ENCODE results near the gene BCL2L11. TPM values are rescaled to one million over a fixed set of nuclear protein-coding genes. Genes with fewer than 3 reads are reported as not detected.

The BCL2L11 gene
- polyA plus RNA-seq, 1 donor, result 10.0 TPM

DNA sequence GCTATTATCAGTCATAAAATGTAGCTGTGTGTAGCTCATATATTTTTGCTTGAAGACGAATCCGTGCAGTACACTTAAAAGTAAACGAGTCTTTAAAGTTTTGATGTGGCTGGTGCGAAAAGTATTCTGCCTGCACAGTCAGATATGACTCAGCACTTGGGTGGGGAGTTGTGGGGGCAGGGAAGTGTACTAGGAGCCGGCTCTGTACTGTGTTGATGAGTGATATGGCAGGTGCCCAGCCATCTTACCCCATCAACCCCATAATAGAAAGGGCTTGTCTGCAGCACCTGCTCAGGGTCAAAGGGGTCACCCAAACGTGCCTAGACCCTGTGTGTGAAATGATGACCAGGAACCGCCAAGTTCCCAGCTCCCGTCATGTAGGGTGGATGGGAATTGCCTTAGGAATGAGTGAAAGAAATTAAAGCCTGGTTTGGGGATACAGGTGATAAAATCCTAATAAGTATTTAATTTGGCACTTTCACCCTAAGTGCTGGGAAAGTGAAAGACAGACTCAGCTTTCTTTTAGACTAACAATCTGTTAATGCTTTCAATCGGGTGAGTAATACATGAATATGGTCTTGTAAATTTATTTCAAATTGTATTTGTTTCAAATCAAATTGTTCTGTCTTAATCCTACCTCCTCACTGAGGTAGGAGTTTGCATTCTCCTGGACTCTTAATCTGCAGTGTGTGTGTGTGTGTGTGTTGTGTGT, 48.0 kb downstream of the BCL2L11 start:
- DNase-seq (ENCODE audit: low read depth), result no peak

DNA sequence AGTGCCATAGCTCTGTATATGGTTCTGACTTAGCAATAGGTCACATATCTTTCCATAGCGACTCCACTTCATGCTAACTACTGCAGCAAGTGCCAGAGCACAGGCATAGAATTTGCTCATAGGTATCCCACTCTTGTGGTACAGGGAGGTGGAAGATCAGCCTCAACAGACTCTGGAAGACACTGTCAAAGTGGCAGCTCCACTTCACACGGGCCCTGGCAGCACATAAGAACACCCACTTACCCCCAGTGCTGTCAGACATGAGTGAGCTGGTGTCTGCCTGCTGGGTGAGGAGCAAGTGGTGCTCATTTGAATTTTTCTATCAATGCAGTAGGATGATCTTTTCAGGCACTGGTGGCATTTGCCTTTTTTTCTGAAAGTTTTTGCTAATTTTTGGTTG, 48.6 kb downstream of the BCL2L11 start:
- no peak for DNase-seq (ENCODE audit: low read depth)

DNA sequence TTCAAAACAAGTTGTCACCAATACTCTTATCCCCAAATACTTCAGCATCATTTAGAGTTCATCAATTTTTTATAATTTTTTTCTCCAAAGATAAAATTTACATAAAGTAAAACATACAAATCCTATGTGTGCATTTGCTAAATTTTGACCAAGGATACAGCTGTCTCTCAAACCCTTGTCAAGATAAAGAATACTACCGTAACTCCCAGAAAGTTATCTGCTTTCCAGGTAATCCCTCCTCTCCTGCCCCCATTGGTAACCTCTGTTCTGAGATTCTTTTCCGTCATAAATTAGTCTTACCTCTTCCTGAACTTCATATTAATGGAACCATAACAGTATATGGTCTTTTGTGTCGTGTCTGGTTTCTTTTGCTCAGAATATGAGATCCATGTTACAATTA, 49.2 kb downstream of the BCL2L11 start:
- no peak for DNase-seq (ENCODE audit: low read depth)

DNA sequence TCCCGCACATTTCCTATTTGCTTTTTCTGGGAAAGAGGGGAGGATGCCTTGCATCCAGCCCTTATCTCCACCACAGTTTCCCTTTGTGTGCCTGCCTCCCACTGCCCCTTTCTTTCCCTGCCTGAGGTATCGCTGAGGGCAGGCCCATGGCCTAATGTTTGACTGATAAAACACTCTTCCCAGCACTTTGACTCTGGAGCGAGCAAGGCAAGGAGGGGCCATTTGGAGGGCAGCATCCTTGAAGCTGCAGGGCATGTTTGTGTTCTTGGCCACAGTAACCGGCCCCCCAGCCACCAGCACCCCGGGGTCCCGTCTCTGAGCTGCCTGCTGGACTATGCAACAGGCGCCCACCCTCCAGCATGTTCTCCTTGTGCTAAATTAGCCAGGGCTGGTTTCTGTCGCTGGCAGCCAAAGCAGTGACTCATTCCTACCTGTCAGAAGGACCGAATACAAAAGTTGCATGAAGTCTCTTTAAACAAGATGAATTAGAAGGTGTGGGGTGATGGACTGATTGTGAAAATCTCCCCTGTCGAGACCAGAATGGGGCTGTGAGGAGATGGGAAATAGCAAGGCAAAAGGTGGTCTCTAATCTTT, 50.7 kb downstream of the BCL2L11 start:
- no peak for DNase-seq (ENCODE audit: low read depth)

DNA sequence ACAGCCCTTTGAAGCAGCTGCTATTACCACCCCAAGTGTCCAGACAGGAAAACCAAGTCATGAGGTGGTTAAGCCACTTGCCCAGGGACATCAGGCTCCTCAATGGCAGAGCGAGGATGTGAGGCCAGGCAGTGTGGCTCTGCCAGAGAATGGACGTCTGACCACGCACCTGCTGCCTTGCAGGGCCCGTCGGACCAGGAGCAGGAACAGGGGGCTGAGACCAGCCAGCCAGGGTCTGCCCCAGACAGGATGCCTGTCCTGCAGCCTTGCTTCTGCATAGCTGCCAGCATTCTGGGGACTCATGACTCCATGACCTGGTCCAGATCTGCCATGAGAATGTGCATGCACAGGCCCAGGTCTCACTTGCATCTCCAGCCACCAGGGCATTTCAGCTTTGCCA, 52.0 kb downstream of the BCL2L11 start:
- no peak for DNase-seq (ENCODE audit: low read depth)

DNA sequence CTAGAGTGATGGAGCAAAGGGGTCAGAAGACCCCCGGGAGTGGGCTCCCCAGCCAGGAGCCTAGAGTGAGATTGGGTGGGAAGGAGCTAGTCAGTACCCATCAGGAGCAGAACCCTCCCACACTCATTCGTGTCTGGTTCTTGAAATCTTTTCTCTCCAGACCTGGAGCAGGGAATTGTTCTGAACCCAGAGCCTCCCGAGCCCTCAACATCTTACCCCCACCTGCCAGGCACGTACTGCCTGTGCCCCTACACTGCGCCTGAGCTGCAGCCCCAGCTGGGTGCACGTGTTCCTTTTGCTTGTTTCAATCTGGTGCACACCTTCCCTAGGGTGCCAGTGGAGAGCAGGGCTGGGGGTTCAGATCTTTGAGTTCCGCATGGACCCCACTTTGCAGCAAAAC, 52.6 kb downstream of the BCL2L11 start:
- no peak for DNase-seq (ENCODE audit: low read depth)

DNA sequence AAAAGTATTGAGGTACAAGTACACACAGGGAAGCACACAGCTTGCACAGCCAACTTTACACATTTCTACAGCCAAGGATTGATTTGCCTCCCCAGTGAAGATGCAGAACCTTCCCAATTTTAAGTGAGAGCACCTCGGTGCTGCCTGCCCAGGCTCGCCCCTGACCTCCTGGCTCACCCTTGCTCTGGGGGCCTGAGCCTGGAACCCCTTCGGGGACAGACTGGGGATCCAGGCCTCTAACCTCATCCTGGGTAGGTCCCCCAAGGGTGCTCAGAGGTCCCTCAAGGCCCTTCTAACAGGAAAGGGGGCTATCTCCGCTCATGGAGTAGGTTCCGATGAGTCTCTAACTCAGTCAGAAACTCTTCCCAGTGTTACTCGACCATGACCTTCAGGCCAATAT, 53.1 kb downstream of the BCL2L11 start:
- no peak for DNase-seq (ENCODE audit: low read depth)

DNA sequence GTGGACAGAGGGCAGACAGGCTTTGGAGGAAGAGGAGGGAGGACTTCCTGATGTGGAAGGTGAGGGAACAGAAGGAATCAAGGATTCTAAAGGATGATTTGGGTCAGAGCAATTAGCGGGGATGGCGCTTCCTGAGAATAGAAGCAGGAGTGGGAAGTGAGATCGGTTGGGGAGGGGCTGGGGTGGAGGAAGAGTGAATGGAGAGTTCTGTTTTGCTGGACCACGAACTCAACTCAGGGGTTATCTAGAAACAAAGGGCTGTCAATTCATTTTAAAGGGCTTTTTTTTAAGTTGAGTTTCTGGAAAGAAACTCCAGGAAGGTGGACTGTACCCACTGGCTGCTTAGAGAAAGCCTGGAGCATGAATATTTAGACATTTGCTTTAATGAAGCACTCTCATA, 54.9 kb downstream of the BCL2L11 start:
- no peak for DNase-seq (ENCODE audit: low read depth)

DNA sequence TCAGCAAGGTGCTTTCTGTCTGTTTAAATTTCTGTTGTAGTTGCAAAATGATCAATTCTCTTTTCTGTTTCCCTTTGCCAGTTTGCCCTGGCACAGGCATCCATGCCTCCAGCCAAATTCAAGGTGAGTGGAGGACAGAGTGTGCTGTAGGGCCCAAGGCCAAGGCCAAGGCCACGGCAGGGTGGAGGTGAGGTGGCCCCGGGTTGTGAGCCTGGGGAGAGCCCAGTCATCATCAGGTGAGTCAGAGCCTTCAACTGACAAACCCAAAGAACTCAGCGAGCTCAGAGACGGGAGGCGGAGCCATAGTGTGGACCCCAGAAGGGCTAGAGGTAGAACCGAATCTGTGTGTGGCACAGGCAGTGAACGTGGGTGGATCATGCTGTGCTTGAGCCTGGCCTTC, 55.7 kb downstream of the BCL2L11 start:
- no peak for DNase-seq (ENCODE audit: low read depth)

DNA sequence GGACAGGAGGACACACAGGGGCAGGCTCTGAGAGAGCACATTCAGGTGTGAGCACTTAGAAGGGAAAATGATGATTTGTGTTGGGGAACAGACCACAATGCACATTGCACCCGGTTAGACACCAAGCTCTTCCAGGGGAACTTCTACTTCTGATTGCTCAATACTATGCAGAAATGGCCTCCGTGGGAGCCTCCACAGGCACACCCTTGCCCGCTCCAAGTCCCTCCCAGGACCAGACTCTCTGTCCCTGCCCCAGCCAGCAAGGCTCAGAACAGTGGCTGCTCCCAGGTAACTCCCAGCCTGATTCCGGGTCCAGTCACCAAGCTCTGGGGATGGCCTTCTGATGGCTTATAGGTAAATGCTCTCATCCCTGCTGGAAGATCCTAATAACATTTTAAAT, 56.2 kb downstream of the BCL2L11 start:
- no peak for DNase-seq (ENCODE audit: low read depth)

DNA sequence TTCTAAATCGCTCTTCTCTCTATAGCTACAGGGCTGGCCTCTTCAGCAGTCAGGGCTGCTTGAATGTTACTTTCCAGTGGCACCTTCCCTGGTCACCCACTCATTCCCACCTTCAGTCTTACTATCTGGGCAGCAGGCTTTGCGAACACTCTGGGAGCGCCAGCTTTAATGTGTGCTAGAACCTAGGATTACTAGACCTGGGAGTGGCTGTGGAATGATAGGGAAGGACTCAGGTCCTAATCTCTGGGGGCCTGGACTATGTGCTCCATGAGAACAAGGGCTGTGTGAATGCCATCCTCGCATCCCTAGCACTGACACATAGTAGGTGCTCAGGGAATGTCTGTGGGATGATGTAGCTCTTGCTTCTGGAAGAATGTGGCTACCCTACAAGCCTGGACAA, 57.6 kb downstream of the BCL2L11 start:
- no peak for DNase-seq (ENCODE audit: low read depth)

DNA sequence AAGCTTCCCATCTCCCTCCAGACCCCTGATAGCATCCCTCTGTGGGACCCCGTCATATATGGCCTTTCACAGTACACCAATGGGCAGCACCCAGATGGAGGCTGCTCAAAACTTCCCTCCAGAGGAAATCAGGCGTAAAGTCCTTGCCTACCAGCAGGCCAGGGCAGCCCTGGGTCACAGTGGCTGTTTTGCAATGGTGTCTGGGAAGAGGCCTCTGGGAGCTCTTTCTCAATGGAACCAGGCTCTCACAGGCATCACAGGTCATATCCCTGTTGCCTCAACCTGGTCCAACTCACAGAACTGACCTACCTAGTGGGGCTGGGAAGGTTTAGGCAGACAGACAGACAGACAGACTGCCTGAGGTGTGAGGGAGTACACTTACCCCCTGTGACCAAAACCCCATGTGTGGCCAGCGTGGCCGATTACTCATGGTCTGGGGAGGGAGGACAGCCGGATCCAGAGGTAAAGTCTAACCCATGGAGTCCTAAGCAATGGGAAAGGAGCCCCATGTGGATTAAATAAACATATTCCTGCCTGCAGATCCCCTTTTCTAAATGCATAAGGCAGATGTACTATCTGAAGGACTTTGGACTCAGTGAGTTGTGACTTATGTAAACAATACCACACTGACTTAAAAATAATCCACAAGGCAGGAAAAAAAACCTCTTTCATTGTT, 58.2 kb downstream of the BCL2L11 start:
- no peak for DNase-seq (ENCODE audit: low read depth)

DNA sequence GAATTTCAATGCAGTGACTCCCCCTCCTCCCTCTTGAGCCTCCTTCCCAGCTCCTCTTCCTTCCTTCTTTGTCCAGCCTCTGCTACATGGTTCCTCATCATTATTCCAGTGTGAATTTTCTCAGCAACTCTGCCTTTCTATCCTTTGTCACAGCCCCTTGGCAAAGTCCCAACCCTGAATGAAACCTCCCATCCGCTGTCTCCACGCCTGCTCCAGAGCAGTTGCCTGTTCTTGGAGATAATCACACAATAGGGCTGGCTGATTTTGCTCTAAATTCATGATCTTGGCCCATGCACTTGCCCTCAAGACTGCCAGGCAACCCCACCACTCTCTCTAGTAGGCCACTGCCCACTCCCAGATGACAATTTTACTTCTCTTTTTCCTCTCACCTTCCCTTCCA, 61.4 kb downstream of the BCL2L11 start:
- no peak for DNase-seq (ENCODE audit: low read depth)

DNA sequence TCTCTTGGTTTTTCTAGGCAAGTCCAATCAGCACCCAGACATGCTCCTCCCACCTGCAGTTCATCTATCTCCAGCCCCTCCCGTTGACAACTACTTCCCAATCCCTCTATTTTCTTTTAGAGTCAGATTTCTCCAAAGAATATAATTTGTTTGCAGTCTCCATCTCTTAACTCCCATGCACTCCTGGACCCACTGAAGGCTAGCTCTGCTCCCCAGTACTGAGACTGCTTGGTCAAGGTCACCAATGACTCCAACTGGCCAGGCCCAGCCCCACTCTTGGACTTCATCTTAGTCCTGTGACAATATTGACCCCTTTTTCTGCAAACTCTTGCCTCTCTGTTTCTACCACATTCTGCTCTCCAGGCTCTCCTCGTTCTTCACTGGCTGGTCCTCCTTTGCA, 62.0 kb downstream of the BCL2L11 start:
- no peak for DNase-seq (ENCODE audit: low read depth)

DNA sequence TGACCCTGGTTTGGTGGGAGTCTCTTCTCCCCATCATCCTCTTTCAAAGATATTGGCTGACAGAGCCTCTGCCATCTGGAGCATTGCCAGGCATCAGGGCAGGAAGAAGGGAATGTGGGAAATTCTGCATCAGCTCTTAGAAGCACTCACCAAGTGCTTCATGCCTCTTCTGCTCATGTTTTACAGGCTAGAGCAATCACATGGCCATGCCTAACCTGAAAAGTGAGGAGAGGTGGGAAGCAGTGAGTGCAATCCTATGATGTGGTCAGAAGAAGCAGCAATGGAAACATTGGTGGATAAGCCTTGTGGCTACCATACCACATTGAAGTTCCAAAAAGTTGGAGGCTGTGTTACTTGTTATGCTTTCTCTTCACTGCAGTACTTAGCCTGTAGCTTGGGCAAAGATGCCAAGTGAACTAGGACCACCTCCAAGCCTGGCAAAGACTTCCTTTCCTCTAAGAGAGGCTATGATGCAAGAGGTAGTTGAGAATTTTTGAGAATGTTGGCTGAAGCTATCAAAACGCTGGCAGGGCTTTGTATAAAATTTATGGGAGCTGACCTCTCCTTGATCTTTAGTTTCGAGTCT, 64.1 kb downstream of the BCL2L11 start:
- no peak for DNase-seq (ENCODE audit: low read depth)

DNA sequence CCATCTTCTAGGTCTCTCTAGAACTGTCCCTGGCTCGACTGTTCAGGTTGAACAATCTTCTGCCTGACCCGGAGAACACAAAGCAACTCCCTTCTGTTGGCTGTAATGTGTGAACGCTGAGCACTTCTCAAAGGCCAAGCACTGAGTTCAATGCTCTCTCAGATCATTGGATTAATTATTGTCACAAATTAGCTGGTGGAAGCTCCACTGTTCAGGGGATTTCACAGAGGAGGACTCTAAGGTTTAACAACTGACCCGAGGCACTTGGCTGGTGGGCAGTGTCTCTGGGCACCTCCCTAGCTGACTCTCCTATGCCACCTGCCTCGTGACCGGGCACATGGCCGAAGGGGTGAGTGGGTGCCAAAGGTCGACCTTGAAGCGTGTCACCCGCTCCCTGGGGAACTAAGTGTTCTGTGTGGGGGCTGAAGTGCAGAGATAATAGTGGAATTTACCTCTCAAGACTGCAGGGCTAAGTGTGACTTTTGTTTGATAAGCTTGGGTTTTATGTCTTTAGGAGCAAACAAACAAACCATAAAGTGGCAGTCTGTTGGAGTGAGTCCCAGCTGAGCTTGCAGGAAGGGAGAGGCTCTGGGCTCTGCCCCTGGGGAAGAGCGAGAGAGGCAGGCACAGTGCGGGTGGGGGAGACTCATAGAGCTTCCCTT, 64.8 kb downstream of the BCL2L11 start:
- DNase-seq (ENCODE audit: low read depth), result no peak

DNA sequence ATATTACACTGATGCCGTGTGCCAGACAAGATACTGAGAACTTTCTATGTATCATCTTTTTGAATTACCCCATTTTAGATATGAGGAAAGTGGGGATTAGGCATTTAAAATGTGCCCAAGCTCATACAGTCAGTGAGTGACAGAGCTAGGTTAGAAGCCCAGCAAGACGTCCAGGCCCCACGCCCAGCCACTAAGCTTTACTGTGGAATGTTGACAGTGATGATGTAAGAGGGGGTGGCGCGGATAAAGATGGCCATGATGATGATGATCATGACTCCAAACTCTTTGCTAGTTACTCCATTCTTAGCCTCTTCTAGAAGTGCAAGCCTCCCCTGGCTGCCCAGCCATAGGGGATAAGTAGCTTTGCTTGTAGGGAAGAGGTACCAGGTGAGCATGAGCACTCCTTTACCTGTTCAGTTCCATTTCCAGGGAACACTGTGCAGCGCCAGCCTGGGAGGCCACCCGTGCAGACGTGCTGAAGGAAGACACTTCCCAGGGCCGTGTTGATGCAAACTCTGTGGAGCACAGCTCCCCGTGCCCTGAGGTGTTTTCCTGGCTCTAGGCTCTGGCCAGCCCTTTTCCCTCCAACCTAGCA, 65.5 kb downstream of the BCL2L11 start:
- DNase-seq (ENCODE audit: low read depth), result no peak

DNA sequence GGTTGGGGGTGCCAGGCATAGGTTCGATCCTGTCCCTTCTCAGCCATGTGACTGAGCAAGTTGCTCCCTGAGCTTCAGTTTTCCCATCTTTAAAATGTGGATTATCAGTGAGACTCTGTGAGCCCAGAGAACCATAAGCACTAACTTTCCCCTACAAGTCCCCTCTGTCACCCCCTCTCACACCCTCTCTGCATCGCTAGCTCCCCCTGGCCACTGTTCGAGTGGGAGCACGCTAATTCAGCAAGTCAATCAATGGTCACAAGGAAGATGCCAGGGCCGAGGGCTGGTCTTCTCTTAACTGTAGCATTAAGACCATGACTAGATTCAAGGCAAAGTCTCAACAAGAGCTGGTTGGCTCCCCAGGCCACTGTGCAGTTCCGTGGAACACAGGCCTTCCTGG, 66.2 kb downstream of the BCL2L11 start:
- no peak for DNase-seq (ENCODE audit: low read depth)

DNA sequence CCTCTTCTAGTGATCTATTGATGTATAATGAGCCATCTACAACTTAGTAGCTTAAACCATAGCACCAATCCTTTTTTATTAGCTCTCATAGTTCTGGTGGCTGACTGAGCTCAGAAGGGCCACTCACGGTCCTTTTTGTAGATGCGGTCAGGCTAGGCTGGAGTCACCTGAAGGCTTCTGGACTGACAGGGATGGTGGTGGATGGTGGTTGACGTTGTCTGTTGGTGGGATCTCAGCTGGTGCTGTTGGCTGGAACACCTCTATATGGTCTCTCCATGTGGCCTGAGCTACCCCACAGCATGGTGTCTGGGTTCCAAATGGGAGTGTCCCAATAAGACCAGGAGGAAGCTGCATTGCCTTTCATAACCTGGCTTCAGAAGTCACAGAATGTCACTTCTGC, 68.0 kb downstream of the BCL2L11 start:
- DNase-seq (ENCODE audit: low read depth), result no peak

DNA sequence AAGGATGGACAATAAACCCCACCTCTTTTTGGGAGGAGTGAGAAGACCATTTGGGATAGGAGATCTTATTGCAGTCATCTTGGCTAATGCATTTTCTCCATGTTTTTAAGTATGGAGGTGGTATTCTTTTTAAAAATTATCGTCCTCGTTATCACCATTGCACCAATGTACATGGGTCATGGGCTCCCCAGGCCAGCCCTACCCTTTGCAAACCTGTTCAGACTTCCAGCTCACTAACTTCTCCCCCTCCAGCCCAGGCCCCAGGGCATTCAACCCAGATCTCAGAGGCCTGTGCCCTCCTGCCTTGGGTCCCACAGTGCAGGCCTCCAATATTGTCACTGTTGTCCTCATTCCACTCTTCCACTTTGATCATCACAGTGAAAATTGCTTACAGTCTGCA, 68.4 kb downstream of the BCL2L11 start:
- no peak for DNase-seq (ENCODE audit: low read depth)

DNA sequence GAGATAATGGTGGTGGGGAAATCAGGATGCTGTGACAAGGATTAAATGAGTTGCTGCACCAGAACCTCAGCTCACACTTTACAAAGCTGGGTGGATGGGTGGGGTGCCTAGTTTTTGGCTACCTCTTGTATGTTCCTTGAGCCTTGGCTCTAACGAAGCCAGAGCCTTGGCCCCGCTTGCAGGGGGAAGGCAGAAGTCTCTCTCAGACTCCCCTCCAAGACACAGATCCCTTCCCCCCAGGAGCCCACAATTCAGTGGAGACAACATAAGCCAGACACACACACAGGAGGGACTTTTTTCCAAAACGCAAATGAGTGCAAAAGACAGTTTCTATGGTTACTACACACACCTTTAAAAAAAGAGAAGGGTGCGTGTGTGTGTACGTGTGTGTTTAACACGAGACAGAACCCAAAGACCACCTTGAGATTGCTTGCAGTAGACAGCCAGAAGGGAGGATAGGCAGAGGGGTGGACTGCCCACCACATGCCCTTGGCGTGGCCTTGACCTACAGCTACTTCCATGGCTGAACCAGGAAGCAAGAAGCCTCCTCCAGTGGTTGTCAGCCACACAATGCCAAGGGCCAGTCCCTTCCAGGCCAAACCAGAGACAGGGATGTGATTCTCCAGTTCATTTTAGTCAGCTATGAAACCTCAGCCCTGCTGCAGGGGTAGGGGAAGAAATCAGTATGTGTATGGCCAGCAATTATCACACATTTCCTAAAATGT, 70.3 kb downstream of the BCL2L11 start:
- DNase-seq (ENCODE audit: low read depth), result no peak
